IMR-90 (cell line): ENCODE data around the gene DSCAML1. TPM values are rescaled to one million over a fixed set of nuclear protein-coding genes. Genes with fewer than 3 reads are reported as not detected.

Experiments used
- ATAC-seq: fragments of 200-7000 bp; cut with Tn5 transposase; 2 replicates; pipeline ENCODE4 v1.9.1; 2020; ENCODE audit warnings: low read depth, mild to moderate bottlenecking, moderate library complexity
- BruUV-seq: library from RNA; stranded (reverse); fragments of 400-500 nt; replicated peaks from 2 replicates; lab custom pipeline; 2021; lab: Mats Ljungman, UMichigan
- CTCF ChIA-PET: fragments of 300-600 bp; formaldehyde crosslinking; extraction: SDS; loops from one replicate; lab custom pipeline; 2021; ENCODE audit warnings: antibody characterized with exemption; lab: Yijun Ruan, JAX
- POLR2A ChIA-PET: fragments of 300-600 bp; sonication (Branson Sonifier 250); formaldehyde crosslinking; loops from one replicate; lab custom pipeline; 2022; ENCODE audit warnings: antibody characterized with exemption; ENCODE audit not compliant: unreplicated experiment; lab: Charles Lee
- DNase-seq: peaks from one replicate; pipeline ENCODE4 v3.0.0; 2013
- H2AFZ ChIP-seq: replicated peaks from 2 replicates; pipeline ENCODE3; 2013; ENCODE audit warnings: low read length, mild to moderate bottlenecking; ENCODE audit not compliant: poor library complexity
- H2AK5ac ChIP-seq: 2 replicates; pipeline ENCODE4 v1.6.1; 2013; ENCODE audit warnings: low read depth, low read length, inconsistent platforms
- H2AK9ac ChIP-seq: replicated peaks from 2 replicates; pipeline ENCODE3; 2013; ENCODE audit warnings: mild to moderate bottlenecking, low read depth, low read length, moderate library complexity; ENCODE audit not compliant: poor library complexity
- H2BK120ac ChIP-seq: 2 replicates; pipeline ENCODE4 v1.6.1; 2013; ENCODE audit warnings: low read depth, low read length, inconsistent platforms
- H2BK15ac ChIP-seq: 3 replicates; pipeline ENCODE4 v1.6.1; 2013; ENCODE audit warnings: low read depth, low read length, inconsistent platforms
- H2BK20ac ChIP-seq: 2 replicates; pipeline ENCODE4 v1.6.1; 2013; ENCODE audit warnings: low read depth, mild to moderate bottlenecking, inconsistent platforms, low read length, moderate library complexity
- H2BK5ac ChIP-seq: 2 replicates; pipeline ENCODE4 v1.6.1; 2013; ENCODE audit warnings: mild to moderate bottlenecking, low read depth, low read length, inconsistent platforms; ENCODE audit not compliant: poor library complexity, severe bottlenecking
- H3K14ac ChIP-seq: replicated peaks from 2 replicates; pipeline ENCODE4 v1.6.1; 2013; ENCODE audit warnings: low read depth, low read length, inconsistent platforms
- H3K18ac ChIP-seq: 2 replicates; pipeline ENCODE4 v1.6.1; 2013; ENCODE audit warnings: low read depth, low read length, control low read depth
- H3K23ac ChIP-seq: 2 replicates; pipeline ENCODE4 v1.6.1; 2013; ENCODE audit warnings: low read depth, low read length, inconsistent platforms
- H3K27ac ChIP-seq: 2 replicates; pipeline ENCODE4 v1.5.1; 2013; ENCODE audit warnings: mild to moderate bottlenecking, control low read depth, low read length; ENCODE audit not compliant: insufficient read depth
- H3K27me3 ChIP-seq: 2 replicates; pipeline ENCODE4 v1.6.1; 2013; ENCODE audit warnings: low read length; ENCODE audit not compliant: control insufficient read depth, insufficient read depth
- H3K36me3 ChIP-seq: 2 replicates; pipeline ENCODE4 v1.6.1; 2013; ENCODE audit warnings: low read length, mixed read lengths; ENCODE audit not compliant: control insufficient read depth, insufficient read depth
- H3K4ac ChIP-seq: 2 replicates; pipeline ENCODE4 v1.6.1; 2013; ENCODE audit warnings: low read depth, low read length, inconsistent platforms
- H3K4me1 ChIP-seq: 2 replicates; pipeline ENCODE4 v1.6.1; 2013; ENCODE audit warnings: low read length, mixed read lengths; ENCODE audit not compliant: control insufficient read depth, insufficient read depth
- H3K4me2 ChIP-seq: 2 replicates; pipeline ENCODE4 v1.6.1; 2013; ENCODE audit warnings: low read depth, mild to moderate bottlenecking, control low read depth, low read length, moderate library complexity
- H3K4me3 ChIP-seq: 2 replicates; pipeline ENCODE4 v1.5.1; 2013; ENCODE audit warnings: low read depth, mild to moderate bottlenecking, control low read depth, low read length, moderate library complexity; ENCODE audit not compliant: insufficient read depth
- H3K56ac ChIP-seq: 2 replicates; pipeline ENCODE4 v1.6.1; 2013; ENCODE audit warnings: low read length, inconsistent platforms; ENCODE audit not compliant: insufficient read depth; ENCODE audit errors: extremely low read depth
- H3K79me1 ChIP-seq, 2 experiments: 2 replicates each; pipeline ENCODE4 v1.6.1; 2013; ENCODE audit warnings: low read length in 2 of 2, inconsistent platforms in 1 of 2, low read depth in 1 of 2
- H3K9ac ChIP-seq: 2 replicates; pipeline ENCODE4 v1.6.1; 2013; ENCODE audit warnings: low read depth, low read length, control low read depth
- H3K9me1 ChIP-seq: 2 replicates; pipeline ENCODE4 v1.6.1; 2013; ENCODE audit warnings: low read length, inconsistent platforms; ENCODE audit not compliant: insufficient read depth
- H3K9me3 ChIP-seq: 2 replicates; pipeline ENCODE4 v1.6.1; 2013; ENCODE audit warnings: low read length; ENCODE audit not compliant: control insufficient read depth, insufficient read depth
- H4K20me1 ChIP-seq: 2 replicates; pipeline ENCODE4 v1.6.1; 2013; ENCODE audit warnings: low read length, inconsistent platforms; ENCODE audit not compliant: insufficient read depth
- H4K5ac ChIP-seq: 2 replicates; pipeline ENCODE4 v1.6.1; 2013; ENCODE audit warnings: mild to moderate bottlenecking, low read depth, low read length, control low read depth
- H4K8ac ChIP-seq, 2 experiments: 2 replicates each; pipeline ENCODE4 v1.6.1; 2013; ENCODE audit warnings: low read depth in 2 of 2, low read length in 2 of 2, control low read depth in 1 of 2, inconsistent platforms in 1 of 2
- H4K91ac ChIP-seq: 2 replicates; pipeline ENCODE4 v1.6.1; 2013; ENCODE audit warnings: low read depth, low read length, inconsistent platforms; ENCODE audit not compliant: insufficient read depth
- BHLHE40 ChIP-seq: fragments of 150-350 bp; IDR thresholded peaks from 2 replicates; pipeline ENCODE4 v1.6.1; 2016; ENCODE audit warnings: mild to moderate bottlenecking, low read depth, low read length
- CEBPB ChIP-seq: IDR thresholded peaks from 2 replicates; pipeline ENCODE4 v1.6.1; 2012; ENCODE audit warnings: low read depth, low read length, improper control_type of control experiment
- NFE2L2 ChIP-seq: fragments of 150-350 bp; IDR thresholded peaks from 2 replicates; pipeline ENCODE4 v1.6.1; 2016; ENCODE audit warnings: low read depth, mild to moderate bottlenecking, low read length
- RAD21 ChIP-seq: IDR thresholded peaks from 2 replicates; pipeline ENCODE4 v1.6.1; 2012; ENCODE audit warnings: low read length, improper control_type of control experiment
- SMC3 ChIP-seq: fragments of 150-350 bp; IDR thresholded peaks from 2 replicates; pipeline ENCODE4 v1.6.1; 2016; ENCODE audit warnings: low read depth, mild to moderate bottlenecking, antibody characterized with exemption, low read length, moderate library complexity
- WGBS, 2 experiments: methylation state at CpG; one replicate each; pipeline versions ENCODE4 v1.1.5 to v1.1.7; 2013; ENCODE audit warnings: missing lambda C conversion rate in 2 of 2; ENCODE audit not compliant: insufficient read length in 1 of 2; ENCODE audit errors: extremely low coverage in 2 of 2; 5-methylcytosine and 5-hydroxymethylcytosine counted together
- dilution Hi-C: fragments of 300-500 bp; cut with HindIII; formaldehyde crosslinking; loops from one replicate; pipeline ENCODE4 v1.14.3; 2018; ENCODE audit warnings: low sequenced_read_pairs; ENCODE audit not compliant: unreplicated experiment
- in situ Hi-C: fragments of 300-500 bp; cut with MboI; formaldehyde crosslinking; loops from 3 replicates; pipeline ENCODE4 v1.14.3; 2019; ENCODE audit warnings: low sequenced_read_pairs, inconsistent platforms, mixed read lengths
- intact Hi-C: fragments of 100-400 bp; cut with micrococcal nuclease; formaldehyde crosslinking; loops from 2 replicates; pipeline ENCODE4 v1.10.0; 2022
- polyA plus RNA-seq, 3 experiments: library from polyadenylated mRNA; depleted of rRNA; stranded (reverse); fragments of >200 nt; gene quantifications; 2 replicates each; pipeline ENCODE4 v1.2.3, GENCODE V29; 2012; ENCODE audit warnings: low replicate concordance in 1 of 3
- total RNA-seq: library from RNA; depleted of rRNA; stranded (reverse); fragments of >200 nt; gene quantifications from 2 replicates; pipeline ENCODE4 v1.2.3, GENCODE V29; 2012
- TF ChIP-seq, protein P1 (sequence below): conservative IDR thresholded peaks from 2 replicates; pipeline ENCODE4 v1.5.1; 2012; ENCODE audit warnings: mild to moderate bottlenecking, low read depth, low read length, improper control_type of control experiment

Gene DSCAML1
- total and polyA plus RNA-seq, 2 of the 4 experiments (the other 2 are of a cell fraction) = not detected

DNA sequence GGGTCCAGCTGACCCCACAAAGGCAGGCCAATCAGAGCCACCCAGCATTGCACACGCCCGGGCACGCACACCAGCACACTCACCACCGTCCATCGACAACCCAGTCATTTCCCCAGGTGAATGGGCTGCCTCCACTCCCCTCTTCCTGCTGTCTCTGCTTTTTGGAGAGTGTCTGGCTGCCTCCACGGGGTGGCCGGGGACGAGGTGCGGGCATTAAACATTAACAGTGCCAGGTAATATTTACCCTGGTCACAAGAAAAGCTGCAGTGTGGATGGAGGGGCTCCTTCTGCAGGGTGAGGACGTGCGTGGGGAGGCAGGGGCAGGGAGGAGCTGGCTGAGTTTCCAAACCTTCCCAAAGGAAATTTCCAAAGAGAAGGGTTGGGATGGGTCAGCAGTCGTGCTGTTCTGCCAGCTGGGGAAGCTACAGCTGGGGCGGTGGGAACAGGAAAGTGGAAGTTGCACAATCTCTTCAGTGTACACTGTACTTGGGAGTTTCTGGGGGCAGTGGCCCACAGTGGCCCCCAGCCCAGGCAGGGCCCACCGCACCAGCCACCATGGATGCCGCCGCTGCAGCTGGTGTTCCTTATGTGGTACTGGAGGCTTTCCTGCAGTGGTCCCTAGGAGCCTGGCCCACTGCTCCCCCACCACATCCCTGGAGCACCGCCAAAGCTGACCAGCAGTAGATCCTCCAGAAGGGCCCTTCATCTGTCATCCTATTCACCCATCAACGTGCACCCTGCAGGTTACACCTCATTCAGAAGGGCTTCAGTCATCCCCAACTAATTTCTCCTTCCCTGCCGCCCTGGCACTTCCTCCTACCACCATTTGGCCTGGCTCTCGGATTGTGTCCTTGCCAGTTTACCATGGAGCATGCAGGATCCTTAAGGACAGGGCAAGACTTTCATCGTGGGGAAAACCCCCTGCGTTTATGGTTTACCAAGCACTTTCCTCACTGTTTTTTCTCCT is 27.8 kb upstream of the DSCAML1 start, which contains the start of gene FXYD2:
Gene FXYD2 (minus strand): TSS at position 174 of the 967 bp plus-strand sequence. CDS start 66 bp downstream, at position 108.
- dilution Hi-C loops = no loop called here
- POLR2A ChIA-PET = no interaction called here

More for the DNA sequence above, 27.8 kb upstream of the DSCAML1 start, which contains the start of gene FXYD2:
- no peak within 1 kb of the TSS for H3K18ac ChIP-seq
- in situ Hi-C loops = no loop called here
- peak within 1 kb of the TSS; percentile 76 for H2AFZ ChIP-seq
- no TSS peak for BruUV-seq
- H3K36me3 ChIP-seq = no peaks in the 10 kb centered on the region
- H4K20me1 ChIP-seq = no peaks in the 10 kb centered on the region
- TF ChIP-seq CEBPB = peak; percentile 50; the same call in 1 of the 2 replicates
- no peak for TF ChIP-seq NFE2L2
- no peak for TF ChIP-seq RAD21
- TF ChIP-seq, protein P1, sequence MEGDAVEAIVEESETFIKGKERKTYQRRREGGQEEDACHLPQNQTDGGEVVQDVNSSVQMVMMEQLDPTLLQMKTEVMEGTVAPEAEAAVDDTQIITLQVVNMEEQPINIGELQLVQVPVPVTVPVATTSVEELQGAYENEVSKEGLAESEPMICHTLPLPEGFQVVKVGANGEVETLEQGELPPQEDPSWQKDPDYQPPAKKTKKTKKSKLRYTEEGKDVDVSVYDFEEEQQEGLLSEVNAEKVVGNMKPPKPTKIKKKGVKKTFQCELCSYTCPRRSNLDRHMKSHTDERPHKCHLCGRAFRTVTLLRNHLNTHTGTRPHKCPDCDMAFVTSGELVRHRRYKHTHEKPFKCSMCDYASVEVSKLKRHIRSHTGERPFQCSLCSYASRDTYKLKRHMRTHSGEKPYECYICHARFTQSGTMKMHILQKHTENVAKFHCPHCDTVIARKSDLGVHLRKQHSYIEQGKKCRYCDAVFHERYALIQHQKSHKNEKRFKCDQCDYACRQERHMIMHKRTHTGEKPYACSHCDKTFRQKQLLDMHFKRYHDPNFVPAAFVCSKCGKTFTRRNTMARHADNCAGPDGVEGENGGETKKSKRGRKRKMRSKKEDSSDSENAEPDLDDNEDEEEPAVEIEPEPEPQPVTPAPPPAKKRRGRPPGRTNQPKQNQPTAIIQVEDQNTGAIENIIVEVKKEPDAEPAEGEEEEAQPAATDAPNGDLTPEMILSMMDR = no peak
- TF ChIP-seq SMC3 = no peak
- no peak for TF ChIP-seq BHLHE40
- no peak within 1 kb of the TSS for H3K23ac ChIP-seq
- DNase-seq (no peak), ATAC-seq (no peak)
- no peak within 1 kb of the TSS for H2BK15ac ChIP-seq
- H2AK5ac ChIP-seq = no peak within 1 kb of the TSS
- intact Hi-C loops = no loop called here
- H3K79me1 ChIP-seq = no peaks in the 10 kb centered on the region
- no peak within 1 kb of the TSS for H3K14ac ChIP-seq
- no peak within 1 kb of the TSS for H4K91ac ChIP-seq
- H2BK5ac ChIP-seq = no peak within 1 kb of the TSS
- no peak within 1 kb of the TSS for H3K4me2 ChIP-seq
- H2AK9ac ChIP-seq = peak within 1 kb of the TSS; percentile 82
- peaks cover 10% of the 10 kb centered on the region; the same call in 1 of the 2 replicates for H3K4me1 ChIP-seq
- H3K4me3 ChIP-seq = no peak within 1 kb of the TSS
- 50% methylated on average over 5 of the region's 22 CpGs; no CpG with 5 or more reads in 1 of the 2 experiments for WGBS, 2 experiments
- peaks cover 2% of the 10 kb centered on the region; the same call in 1 of the 2 replicates for H3K27me3 ChIP-seq
- H3K9me1 ChIP-seq = no peaks in the 10 kb centered on the region
- CTCF ChIA-PET = interaction anchor here (1.1 kb wide), 1 partner anchor 122 kb away, joined by 7 read pairs; no protein-coding TSS in a partner anchor
- no peak within 1 kb of the TSS for H3K56ac ChIP-seq
- no peak within 1 kb of the TSS for H3K4ac ChIP-seq
- H4K8ac ChIP-seq = no peak within 1 kb of the TSS
- H3K27ac ChIP-seq = no peak within 1 kb of the TSS
- H3K9me3 ChIP-seq = no peaks in the 10 kb centered on the region
- H2BK20ac ChIP-seq = no peak within 1 kb of the TSS
- H3K9ac ChIP-seq = no peak within 1 kb of the TSS
- H2BK120ac ChIP-seq = no peak within 1 kb of the TSS
- H4K5ac ChIP-seq = no peak within 1 kb of the TSS
